GM23248 (cell line): ENCODE results near the gene CDKL5.

Experiments used
- EZH2 ChIP-seq: fragments of 200-600 bp; sonication (generic); IDR thresholded peaks from 2 replicates; pipeline ENCODE4 v1.6.1; 2018; ENCODE audit warnings: antibody characterized with exemption, mild to moderate bottlenecking; ENCODE audit not compliant: insufficient read depth, poor library complexity, severe bottlenecking
- EZH2phosphoT487 ChIP-seq: fragments of 200-600 bp; sonication (generic); IDR thresholded peaks from 2 replicates; pipeline ENCODE4 v1.6.1; 2018; ENCODE audit warnings: antibody characterized with exemption, moderate library complexity, mild to moderate bottlenecking, low read depth; ENCODE audit not compliant: insufficient read depth

DNA sequence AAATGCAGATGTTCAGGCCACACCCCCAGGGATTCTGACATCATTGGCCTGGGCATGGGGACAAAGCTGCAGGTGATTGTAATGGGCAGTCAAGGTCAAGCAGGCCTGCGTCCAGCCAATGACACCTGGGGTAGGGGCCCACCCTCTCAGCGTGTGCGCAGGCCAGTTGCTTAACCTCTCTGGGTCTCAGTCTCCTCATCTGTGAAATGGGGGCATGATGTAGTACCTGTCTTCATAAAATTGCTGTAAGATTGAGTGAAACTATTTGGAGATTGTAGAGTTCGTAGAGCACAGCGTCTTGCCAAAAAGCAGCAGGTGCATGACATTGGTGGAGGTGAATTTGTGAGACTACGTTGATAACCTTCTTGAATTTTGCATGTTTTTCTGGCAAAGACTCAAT, 225.3 kb downstream of the CDKL5 start:
- TF ChIP-seq EZH2: no peak
- no peak for TF ChIP-seq EZH2phosphoT487
